ENCODE data around the gene ALDH1L2.
"Not testable (repeated sequence)": the region's sequence is repeated elsewhere in the genome, so short reads cannot be mapped to it uniquely, and the experiment has no call there.

The ALDH1L2 gene

DNA sequence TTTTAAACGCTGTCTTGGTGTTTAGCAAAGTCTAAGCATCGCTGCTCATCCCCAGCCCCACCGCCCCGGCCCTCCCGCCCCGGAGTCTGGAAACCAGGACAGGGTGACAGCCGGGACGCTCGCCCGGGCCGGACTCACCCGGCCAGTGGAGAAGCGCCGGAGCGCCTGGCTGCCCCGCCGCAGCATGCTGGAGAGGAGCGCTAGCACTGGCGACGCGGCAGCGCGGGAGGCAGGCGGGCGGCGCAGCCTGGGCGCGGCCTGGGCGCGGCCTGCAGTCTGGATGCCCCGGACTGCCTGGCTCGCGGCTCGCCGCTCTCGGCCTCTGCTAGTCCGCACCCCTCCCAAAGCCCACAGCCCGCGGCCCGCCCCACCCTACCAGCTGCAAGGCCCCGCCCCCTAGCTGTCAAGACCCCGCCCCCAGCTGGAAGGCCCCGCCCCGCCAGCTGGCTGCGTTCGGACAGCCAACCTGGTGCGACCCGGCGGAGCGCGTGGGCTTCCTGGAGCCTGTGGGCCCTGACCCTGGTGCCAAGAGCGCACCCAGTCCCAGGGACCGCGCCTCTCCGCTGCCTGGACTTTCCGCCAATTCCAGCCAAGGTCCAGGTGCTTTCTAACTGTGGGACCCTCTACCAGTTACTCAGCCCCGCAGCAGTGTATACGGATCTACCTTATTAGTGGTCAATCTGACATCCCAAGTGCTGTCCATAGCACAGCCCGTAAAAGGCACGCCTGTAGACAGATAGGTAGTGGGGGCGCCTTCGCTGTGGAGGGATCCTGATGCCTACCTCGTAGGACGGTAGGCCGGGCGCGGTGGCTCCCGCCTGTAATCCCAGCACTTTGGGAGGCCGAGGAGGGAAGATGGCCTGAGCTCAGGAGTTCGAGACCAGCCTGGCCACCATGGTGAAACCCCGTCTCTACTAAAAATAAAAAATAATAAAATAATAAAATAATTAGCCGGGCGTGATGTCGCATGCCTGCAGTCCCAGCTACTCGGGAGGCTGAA, at the start of gene ALDH1L2:
ALDH1L2 (minus strand) TSS at position 208 of the 1,000 bp plus-strand sequence; CDS start at position 186, 22 bp downstream.
- DNase-seq (ENCODE audit: low read depth in 2 of 2): peak; percentile 16 to 30

DNA sequence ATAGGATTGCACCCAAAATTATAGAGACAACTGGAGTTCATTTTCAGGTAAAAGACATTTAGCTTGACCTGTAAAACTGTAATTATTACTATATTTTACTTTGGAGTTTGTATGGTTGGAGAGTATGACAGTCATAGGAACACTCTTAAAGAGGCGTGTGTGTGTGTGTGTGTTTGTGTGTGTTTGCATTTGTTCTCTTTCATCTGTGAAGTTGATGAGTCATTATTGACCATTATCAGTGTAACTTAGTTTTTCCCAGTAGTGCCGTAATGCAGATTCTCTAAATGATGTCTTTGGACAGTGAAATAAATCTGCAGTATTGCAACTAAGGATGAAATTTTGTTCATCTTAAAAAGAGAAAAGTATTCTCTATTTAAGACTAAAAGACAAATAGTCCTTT, 36.3 kb upstream of the ALDH1L2 start:
- DNase-seq (ENCODE audit: low read depth in 2 of 2): no peak

DNA sequence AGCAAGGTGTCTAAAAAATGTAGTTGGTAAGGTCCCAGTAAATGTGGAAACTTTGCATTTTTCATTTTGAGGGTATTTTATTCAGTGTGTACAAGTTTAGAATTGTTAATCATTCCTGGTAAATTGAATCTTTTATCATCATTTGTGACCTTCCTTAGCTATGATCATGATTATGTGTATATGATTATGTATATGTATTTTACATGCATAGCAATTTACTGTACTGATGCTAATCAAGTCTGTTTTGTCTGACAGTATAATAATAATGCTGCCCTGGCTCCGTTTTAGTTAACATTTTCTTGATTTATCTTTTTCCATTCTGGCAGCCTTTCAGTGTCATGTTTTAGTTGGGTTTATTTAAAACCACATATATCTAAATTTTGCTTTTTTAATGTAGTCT, 32.7 kb upstream of the ALDH1L2 start:
- no peak for DNase-seq (ENCODE audit: low read depth in 2 of 2)

DNA sequence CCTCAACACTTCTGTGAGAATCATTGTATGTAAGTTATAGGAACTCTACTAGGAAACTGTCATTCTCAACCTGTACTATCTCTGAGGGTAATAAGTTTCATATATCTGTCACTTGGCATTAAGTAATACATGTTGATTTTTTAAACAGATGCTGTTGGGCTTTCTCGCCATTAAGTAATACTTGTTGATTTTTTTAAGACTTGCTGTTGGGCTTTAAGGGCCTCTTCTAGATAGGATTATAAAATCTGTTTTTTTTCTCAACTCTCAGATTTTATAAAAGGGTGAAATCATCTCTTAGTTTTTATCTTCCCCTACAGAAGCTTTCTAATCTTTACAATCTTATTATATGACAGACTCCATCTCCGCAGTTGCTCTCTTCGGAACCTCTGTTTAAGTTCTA, 28.8 kb upstream of the ALDH1L2 start:
- no peak for DNase-seq (ENCODE audit: low read depth in 2 of 2)

DNA sequence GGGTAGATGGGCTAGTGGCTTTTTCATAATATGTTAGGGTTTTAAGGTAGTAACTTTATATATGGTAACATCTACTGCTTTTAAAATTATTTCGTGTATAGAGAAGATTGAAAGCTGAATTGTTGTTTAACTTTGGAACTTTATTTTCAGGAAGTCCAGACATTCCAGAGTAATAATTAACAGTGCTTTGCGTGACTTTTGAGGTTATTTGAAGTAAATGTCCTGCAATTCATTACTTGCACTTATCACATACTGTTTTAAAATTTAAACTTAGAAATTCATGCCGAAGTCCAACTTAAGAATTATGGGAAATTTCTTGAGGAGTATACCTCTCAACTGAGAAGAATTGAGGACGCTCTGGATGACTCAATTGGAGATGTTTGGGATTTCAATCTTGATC, 26.6 kb upstream of the ALDH1L2 start:
- DNase-seq (ENCODE audit: low read depth in 2 of 2): no peak

DNA sequence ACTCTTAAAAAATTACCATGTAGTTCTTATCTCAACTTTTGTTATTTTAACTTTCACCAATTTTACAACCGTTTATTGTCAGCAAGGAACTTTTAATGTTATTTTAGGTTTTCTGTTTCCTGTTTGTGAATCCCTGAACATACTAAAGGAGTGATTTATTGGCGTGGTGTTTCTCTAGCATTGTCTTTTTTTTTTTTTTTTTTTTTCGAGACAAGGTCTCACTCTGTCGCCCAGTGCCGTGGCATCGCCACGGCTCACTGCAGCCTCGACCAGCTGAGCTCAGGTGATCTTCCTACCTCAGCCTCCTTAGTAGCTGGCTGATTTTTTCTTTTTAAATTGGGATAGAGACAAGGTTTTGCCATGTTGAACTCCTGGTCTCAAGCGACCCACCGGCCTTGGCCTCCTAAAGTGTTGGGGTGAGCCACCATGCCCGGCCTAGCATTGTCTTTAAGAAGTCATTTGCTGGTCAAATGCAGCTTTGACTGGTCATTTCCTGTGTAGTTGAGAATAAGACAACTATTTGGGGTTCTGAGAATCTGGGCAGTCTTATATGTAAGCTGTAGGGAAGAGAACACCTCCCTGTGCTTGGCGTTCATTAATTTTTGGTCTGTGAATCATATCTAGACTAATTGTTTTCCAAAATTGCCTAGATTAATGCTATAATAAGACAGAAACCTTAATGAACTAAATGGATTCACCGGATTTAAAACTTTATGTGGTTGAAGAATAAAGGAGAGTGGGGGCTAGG, 25.4 kb upstream of the ALDH1L2 start:
- no peak for DNase-seq (ENCODE audit: low read depth in 2 of 2)

DNA sequence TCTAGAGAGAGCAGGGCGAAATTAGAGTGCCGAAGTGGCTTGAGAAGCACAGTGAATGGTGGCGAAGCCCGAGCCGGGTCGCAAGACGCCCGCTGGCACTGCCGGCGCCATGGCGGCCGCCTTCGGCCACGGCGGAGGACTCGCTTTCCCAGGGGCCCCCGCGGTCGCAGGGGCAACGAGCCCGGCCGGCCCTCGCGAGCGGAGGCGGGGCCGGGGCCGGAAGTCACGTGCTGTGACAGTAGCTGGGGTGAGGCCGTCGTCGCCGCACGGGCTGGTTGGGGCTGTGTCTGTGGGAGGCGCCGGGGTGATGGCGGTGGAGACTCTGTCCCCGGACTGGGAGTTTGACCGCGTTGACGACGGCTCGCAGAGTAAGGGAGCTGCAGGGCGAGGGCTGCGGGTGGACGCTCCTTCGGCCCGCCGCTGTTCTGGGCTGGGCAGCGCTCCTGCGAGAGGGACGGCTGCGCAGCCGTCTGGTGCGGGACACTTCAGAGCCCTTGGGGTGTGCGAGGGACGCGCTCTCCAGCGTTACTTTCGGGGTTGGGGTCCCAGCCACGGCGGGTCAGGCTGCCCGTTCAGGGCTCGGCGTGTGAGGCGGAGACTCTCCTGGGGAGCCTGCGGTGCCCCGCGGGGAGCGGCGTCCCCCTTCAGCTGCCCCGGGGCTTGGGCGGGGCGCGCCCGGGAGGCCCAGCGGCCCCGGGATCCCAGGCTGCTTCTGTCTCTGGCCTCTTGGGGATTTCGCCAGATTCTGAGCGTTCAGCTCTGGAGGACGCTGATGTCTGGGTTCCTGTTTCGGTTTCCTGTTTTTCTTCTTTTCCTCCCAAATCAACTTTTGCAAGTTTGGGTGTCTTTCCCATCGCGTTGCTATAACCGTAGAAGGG, 23.5 kb upstream of the ALDH1L2 start, which contains the start of gene WASHC4:
WASHC4 (plus strand) TSS at position 238 of the 878 bp plus-strand sequence; CDS start at position 308, 70 bp downstream.
- peak; percentile 79 to 93 for DNase-seq (ENCODE audit: low read depth in 2 of 2)

DNA sequence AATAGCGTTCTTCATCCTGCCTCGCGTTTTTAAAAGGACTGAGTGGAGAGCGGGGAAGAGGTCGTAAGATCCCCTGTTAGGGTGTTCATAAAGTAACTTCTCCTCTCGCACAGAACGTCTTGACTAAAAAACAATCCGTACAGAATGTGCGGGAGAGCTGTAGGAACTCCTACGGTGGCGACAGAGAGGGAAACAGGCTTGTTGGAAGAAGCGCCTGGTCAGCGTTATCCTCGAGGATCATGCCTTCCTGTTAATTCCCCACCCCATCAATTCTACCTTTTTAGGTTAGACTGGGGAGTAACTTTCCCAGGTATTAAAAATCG, 22.9 kb upstream of the ALDH1L2 start:
- DNase-seq (ENCODE audit: low read depth in 2 of 2): no peak

DNA sequence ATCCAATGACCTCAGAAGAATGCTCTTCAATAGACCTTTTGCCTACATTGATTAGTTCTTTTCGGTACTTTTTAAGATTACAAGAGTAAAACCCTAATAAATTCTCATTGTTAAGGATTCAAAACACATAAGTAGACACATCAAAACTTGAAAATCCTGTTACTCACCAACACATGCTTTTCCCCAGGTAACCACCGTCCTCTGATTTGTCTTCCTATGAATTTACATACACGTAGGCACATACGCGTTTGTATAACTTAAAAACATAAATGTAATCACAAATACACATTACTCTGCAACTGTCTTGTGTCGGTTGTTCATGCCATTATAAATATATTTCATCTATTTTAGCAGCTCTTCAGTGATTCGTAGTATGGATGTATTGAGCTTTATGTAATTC, 22.4 kb upstream of the ALDH1L2 start:
- no peak for DNase-seq (ENCODE audit: low read depth in 2 of 2)

DNA sequence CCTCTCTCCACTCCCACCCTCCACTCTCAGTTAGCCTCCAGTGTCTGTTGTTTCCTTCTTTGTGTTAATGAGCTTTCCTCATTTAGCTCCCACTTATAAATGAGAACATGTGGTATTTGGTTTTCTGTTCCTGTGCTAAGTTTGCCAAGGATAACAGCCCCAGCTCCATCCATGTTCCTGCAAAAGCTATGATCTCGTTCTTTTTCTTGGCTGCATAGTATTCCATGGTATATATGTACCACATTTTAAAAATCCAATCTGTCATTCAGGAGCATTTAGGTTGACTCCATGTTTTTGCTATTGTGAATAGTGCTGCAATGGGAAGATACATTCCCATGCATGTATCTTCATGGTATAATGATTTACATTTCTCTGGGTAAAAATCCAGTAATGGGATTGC, 20.5 kb upstream of the ALDH1L2 start:
- DNase-seq (ENCODE audit: low read depth in 2 of 2): no peak

DNA sequence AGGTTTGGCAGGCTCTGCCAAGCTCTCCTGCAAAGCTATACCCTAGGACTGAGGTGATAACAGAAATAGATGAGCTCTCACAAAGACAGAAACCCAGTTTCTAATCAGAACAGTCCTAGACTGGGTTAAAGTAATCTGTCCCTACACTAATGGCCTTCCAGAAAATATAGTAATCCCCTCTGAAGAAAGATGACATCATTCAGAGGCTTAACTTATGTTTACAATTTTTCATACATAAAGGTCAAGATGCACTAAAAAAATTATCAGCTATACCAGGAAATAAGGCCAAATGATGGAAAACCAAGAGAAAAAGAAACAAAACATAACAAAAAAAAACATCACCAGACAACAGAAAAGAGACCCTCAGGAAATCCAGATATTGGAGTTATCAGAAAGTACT, 18.4 kb upstream of the ALDH1L2 start:
- DNase-seq (ENCODE audit: low read depth in 2 of 2): no peak

DNA sequence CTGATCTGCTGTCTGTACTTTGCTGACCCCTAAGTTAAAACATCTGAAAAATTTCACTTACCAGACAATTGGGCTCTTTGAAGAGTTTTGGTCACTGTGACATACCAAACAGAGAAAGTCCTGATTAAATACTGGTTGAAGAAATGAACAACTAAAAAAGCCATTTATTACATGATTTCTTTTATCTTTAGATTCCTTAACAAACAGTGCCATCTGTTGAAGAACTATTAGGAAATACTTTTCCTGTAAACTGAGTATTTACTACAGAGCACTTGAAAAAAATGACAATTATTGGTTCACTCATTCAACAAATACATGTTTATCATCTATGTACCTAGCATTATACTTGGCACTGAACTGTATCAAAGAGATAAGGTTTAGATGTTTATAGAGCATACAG, 16.7 kb upstream of the ALDH1L2 start:
- DNase-seq (ENCODE audit: low read depth in 2 of 2): no peak

DNA sequence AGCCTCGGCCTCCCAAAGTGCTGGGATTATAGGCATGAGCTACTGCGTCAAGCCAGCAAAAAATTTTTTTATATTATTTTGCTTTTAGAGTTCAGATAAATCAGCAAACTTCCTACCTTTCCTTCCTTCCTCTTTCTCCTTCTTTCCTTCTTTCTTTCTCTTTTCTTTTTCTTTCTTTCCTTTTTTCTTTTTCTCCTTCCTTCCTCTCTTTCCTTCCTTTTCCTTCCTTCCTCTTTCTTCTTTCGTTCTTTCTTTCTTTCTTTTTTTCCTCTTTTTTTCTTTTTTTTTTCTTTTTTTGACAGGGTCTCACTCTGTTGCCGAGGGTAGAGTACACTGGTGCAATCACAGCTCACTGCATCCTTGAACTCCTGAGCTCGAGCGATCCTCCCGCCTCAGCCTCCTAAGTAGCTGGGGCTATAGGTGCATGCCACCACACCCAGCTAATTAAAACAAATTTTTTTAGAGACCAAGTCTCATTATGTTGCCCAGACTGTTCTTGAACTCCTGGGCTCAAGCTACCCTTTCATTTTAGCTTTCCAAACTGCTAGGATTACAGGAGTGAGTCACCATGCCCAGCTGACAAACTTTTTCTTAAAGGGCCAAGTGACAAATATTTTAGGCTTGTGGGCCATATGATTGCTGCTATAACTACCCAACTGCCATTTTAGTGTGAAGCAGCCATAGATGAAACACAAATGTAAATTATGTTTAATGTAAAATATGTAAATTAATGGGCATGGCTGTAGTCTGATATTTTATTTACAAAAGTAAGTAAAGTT, 16.1 kb upstream of the ALDH1L2 start:
- DNase-seq (ENCODE audit: low read depth in 2 of 2): no peak

DNA sequence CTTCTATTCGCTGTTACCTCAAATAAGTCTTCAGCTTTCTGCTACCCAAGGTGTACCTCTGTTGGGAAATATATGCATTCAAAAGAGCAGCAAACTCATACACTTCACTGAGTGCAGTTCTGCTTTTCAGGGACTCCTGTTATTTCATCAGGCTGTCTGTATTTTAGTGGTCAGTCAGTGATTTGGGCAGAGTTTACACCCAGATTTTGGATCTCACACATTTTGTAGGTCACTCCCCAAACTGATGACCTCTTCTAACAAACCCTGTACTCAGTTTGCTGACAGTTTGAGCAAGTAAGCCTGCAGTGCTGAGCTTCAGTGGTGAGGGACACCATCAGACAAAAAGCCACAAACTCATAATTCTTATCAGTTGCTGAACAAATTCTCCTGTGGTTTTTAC, 15.1 kb upstream of the ALDH1L2 start:
- no peak for DNase-seq (ENCODE audit: low read depth in 2 of 2)

DNA sequence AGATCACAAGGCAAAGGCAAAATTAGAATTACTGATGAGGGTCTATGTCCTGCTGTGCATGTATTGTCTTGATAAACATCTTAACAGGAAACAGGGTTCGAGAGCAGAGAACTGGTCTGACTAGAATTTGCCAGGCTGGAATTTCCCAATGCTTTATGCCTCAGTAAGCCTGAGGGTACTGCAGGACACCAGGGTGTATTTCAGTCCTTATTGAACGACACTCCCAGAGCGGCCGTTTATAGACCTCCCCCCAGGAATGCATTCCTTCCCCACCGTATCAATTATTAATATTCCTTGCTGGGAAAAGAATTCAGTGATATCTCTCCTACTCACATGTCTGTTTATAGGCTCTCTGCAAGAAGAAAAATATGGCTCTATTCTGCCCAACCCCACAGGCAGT, 11.1 kb upstream of the ALDH1L2 start:
- DNase-seq (ENCODE audit: low read depth in 2 of 2): not testable (repeated sequence)

DNA sequence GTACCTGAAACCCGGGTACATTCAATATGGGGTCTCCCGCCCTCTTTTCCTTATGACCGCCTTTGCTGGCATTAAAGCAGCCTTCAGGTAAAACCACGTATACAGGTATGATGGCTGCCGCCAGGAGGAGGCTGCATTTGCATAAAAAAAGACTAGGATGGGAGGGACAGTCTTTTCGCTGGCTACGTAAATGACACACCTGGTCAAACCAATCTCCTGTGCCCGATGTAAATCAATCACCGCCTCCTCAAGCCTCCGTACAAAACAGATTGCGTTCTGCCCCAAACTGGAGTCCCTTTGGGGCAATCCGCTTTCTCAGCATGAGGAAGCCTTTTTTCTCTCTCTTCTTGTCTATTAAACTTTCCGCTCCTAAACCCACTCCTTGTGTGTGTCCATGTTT, 8.1 kb upstream of the ALDH1L2 start:
- DNase-seq (ENCODE audit: low read depth in 2 of 2): no peak

DNA sequence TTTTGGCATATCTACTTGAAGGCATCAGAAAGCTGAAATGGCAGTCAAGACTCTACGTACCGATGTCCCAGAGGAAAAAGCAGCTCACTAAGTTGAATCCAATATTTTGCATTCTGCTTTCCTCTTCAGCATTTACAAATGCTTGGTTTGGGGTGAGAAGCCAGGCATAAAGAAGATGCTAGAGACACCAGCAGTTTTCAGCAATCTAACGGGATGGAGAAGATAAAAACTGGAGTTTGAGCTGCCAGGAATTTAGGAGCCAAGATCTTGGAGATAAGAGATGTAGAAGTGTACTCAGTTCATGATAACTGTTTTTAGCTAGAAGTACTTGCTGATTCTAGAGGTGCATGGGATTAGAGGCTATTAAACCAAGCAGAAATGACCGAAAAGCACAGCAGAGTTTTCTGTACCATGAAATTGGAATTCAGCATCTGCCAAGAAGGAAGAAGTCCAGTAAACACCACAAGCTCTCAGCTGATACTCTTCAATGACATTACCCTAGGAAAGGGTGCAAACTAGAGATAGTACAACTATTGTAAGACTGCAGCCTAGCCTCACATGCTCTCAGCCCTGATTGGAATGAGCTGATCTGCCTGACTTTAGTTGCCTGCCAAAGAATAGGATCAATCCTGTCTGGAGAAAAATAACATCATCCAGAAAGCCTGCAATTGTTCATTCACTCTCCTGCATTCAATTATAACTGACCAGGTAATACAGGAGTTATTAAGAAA, 7.4 kb upstream of the ALDH1L2 start:
- DNase-seq (ENCODE audit: low read depth in 2 of 2): no peak

DNA sequence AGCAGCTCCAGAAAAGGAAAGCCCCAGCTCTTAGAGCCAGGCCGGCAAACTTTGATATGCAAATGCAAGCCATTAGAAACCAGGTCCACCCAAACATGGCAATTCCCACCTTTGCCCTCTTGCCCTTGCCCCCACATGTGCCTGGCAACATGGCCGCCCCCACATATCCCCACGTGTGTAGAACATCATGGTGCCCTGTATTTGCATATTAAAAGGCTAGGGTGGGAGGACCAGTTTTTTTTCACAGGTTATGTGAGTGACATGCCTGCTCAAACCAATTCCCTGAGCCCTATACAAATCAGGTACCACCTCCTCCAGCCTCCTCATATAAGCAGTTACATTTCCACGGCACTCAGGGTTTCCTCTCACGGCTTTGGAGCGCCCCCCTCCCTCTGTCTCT, 6.1 kb upstream of the ALDH1L2 start:
- no peak for DNase-seq (ENCODE audit: low read depth in 2 of 2)

DNA sequence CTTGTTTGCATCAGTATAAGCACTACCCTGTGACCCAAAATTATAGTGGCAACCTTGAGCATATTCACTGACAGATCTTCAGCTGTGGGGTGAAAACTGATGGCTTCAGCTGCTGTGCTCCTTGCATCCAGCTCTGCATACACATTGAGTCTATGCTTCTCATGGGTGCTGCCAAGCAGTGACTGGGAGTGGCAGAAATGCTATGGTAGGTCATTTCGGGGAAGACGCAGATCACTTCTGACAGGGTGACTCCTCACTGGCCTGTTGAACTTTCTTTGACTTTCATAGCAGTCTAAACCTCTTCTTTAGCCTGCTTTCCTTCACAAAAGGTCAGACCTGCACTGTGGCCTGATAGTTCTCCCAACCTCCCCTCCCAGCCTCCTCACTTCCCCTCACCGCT, 5.6 kb upstream of the ALDH1L2 start:
- no peak for DNase-seq (ENCODE audit: low read depth in 2 of 2)

DNA sequence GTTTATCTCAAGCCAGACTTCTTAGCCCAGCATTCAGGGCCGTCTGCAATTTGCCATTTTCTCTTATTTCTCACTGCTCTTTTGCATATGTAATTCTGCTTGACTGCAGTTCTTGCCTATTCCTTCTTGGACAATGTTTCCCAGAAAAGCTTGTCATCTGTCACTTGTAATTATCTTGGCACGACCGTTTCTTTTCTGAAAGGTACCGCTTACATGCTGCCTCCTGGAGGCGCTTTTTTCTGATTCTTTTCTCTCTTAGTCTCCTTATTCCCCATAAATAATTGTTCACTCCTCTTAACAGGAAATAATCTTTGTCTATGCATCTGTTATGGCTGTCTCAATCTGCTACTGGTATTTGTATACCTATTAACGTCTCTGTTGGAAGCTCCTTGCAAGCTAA, 1.2 kb upstream of the ALDH1L2 start:
- DNase-seq (ENCODE audit: low read depth in 2 of 2): no peak

Data from stimulated activated CD8-positive, alpha-beta memory T cell treated with anti-CD3 and anti-CD28 coated beads, Interleukin-7, amount 100 ng/mL, for 4 hours (primary cell).